H9 (cell line): ENCODE data around the gene CLIC3. TPM values are rescaled to one million over a fixed set of nuclear protein-coding genes. Genes with fewer than 3 reads are reported as not detected.

Source experiments
- DNase-seq: peaks from one replicate; pipeline ENCODE4 v3.0.0-alpha.2; 2017
- H2AFZ ChIP-seq: one replicate; pipeline ENCODE4 v1.6.1; 2013; ENCODE audit warnings: mild to moderate bottlenecking, low read length, control low read depth, moderate library complexity
- H2AK5ac ChIP-seq: 2 replicates; pipeline ENCODE4 v1.6.1; 2013; ENCODE audit warnings: low read length, control low read depth, mixed read lengths; ENCODE audit not compliant: insufficient read length
- H2BK120ac ChIP-seq: one replicate; pipeline ENCODE4 v1.6.1; 2013; ENCODE audit warnings: low read depth, mild to moderate bottlenecking, low read length, control low read depth, inconsistent platforms; ENCODE audit not compliant: poor library complexity, severe bottlenecking
- H2BK12ac ChIP-seq: 2 replicates; pipeline ENCODE4 v1.6.1; 2013; ENCODE audit warnings: low read length, control low read depth, mixed read lengths, low read depth; ENCODE audit not compliant: insufficient read length
- H2BK15ac ChIP-seq: 2 replicates; pipeline ENCODE4 v1.6.1; 2013; ENCODE audit warnings: low read depth, low read length, control low read depth
- H2BK20ac ChIP-seq: one replicate; pipeline ENCODE4 v1.6.1; 2013; ENCODE audit warnings: low read depth, mild to moderate bottlenecking, low read length, control low read depth, inconsistent platforms; ENCODE audit not compliant: poor library complexity, severe bottlenecking
- H2BK5ac ChIP-seq: 2 replicates; pipeline ENCODE4 v1.6.1; 2013; ENCODE audit warnings: low read length, control low read depth, mixed read lengths; ENCODE audit not compliant: insufficient read length
- H3K14ac ChIP-seq: 2 replicates; pipeline ENCODE4 v1.6.1; 2013; ENCODE audit warnings: low read length, control low read depth; ENCODE audit not compliant: insufficient read depth
- H3K18ac ChIP-seq: 2 replicates; pipeline ENCODE4 v1.6.1; 2013; ENCODE audit warnings: low read depth, mild to moderate bottlenecking, mixed read lengths, low read length, control low read depth; ENCODE audit not compliant: insufficient read length
- H3K23ac ChIP-seq: 2 replicates; pipeline ENCODE4 v1.6.1; 2013; ENCODE audit warnings: low read length, control low read depth, mixed read lengths, low read depth; ENCODE audit not compliant: insufficient read length
- H3K23me2 ChIP-seq: 2 replicates; pipeline ENCODE4 v1.6.1; 2013; ENCODE audit warnings: low read depth, mild to moderate bottlenecking, mixed read lengths, low read length, control low read depth; ENCODE audit not compliant: insufficient read length, poor library complexity, severe bottlenecking
- H3K27ac ChIP-seq: 2 replicates; pipeline ENCODE4 v1.5.1; 2013; ENCODE audit warnings: low read length, control low read depth, mixed read lengths, low read depth; ENCODE audit not compliant: insufficient read length
- H3K27me3 ChIP-seq: 2 replicates; pipeline ENCODE4 v1.6.1; 2013; ENCODE audit warnings: low read length, control low read depth, inconsistent platforms; ENCODE audit not compliant: insufficient read depth
- H3K4ac ChIP-seq: 2 replicates; pipeline ENCODE4 v1.6.1; 2013; ENCODE audit warnings: low read depth, mild to moderate bottlenecking, control low read depth, inconsistent platforms, low read length, moderate library complexity
- H3K4me1 ChIP-seq: 2 replicates; pipeline ENCODE4 v1.6.1; 2013; ENCODE audit warnings: low read length, control low read depth, inconsistent platforms; ENCODE audit not compliant: insufficient read depth
- H3K4me2 ChIP-seq: 2 replicates; pipeline ENCODE4 v1.6.1; 2013; ENCODE audit warnings: low read length, control low read depth, mixed read lengths; ENCODE audit not compliant: insufficient read length, insufficient read depth
- H3K56ac ChIP-seq: 2 replicates; pipeline ENCODE4 v1.6.1; 2013; ENCODE audit warnings: low read depth, mild to moderate bottlenecking, mixed read lengths, low read length, control low read depth; ENCODE audit not compliant: insufficient read length
- H3K79me1 ChIP-seq: 2 replicates; pipeline ENCODE4 v1.6.1; 2013; ENCODE audit warnings: low read depth, mild to moderate bottlenecking, moderate library complexity, low read length, control low read depth, inconsistent platforms; ENCODE audit not compliant: insufficient read depth, poor library complexity, severe bottlenecking
- H3K79me2 ChIP-seq: 2 replicates; pipeline ENCODE4 v1.6.1; 2013; ENCODE audit warnings: low read length, control low read depth, inconsistent platforms; ENCODE audit not compliant: insufficient read depth
- H3K9ac ChIP-seq: 2 replicates; pipeline ENCODE4 v1.6.1; 2013; ENCODE audit warnings: low read length, control low read depth, mixed read lengths; ENCODE audit not compliant: insufficient read length; ENCODE audit errors: extremely low read depth
- H3K9me3 ChIP-seq: one replicate; pipeline ENCODE4 v1.6.1; 2013; ENCODE audit warnings: low read depth, low read length, inconsistent platforms; ENCODE audit not compliant: control insufficient read depth
- H3T11ph ChIP-seq: one replicate; pipeline ENCODE4 v1.6.1; 2013; ENCODE audit warnings: mild to moderate bottlenecking, low read length, control low read depth, inconsistent platforms
- H4K20me1 ChIP-seq: one replicate; pipeline ENCODE4 v1.6.1; 2013; ENCODE audit not compliant: control insufficient read depth, insufficient read length, insufficient read depth
- H4K5ac ChIP-seq: 2 replicates; pipeline ENCODE4 v1.6.1; 2013; ENCODE audit warnings: low read depth, mild to moderate bottlenecking, mixed read lengths, low read length, control low read depth; ENCODE audit not compliant: insufficient read length
- H4K8ac ChIP-seq: replicated peaks from 2 replicates; pipeline ENCODE4 v1.6.1; 2013; ENCODE audit warnings: low read length, control low read depth, mixed read lengths, low read depth; ENCODE audit not compliant: insufficient read length
- H4K91ac ChIP-seq: 2 replicates; pipeline ENCODE4 v1.6.1; 2013; ENCODE audit warnings: low read depth, mild to moderate bottlenecking, moderate library complexity, mixed read lengths, low read length, control low read depth; ENCODE audit not compliant: insufficient read length
- H3K27ac Mint-ChIP-seq, 3 experiments: 2 replicates in 2 of 3; 3 replicates in 1 of 3; pipeline ENCODE4 v1.8.0; 2020 to 2021; ENCODE audit warnings: mixed read lengths in 3 of 3, mild to moderate bottlenecking in 1 of 3, moderate library complexity in 1 of 3
- H3K27me3 Mint-ChIP-seq: 2 replicates; pipeline ENCODE4 v1.8.0; 2021; ENCODE audit warnings: low read depth, mild to moderate bottlenecking, moderate library complexity, mixed read lengths
- H3K36me3 Mint-ChIP-seq, 3 experiments: 2 replicates in 2 of 3; 3 replicates in 1 of 3; pipeline ENCODE4 v1.8.0; 2020 to 2021; ENCODE audit warnings: low read depth in 3 of 3, mixed read lengths in 3 of 3; ENCODE audit not compliant: insufficient read depth in 1 of 3
- H3K4me1 Mint-ChIP-seq, 2 experiments: 2 replicates each; pipeline ENCODE4 v1.8.0; 2020; ENCODE audit warnings: mixed read lengths in 2 of 2
- H3K4me3 Mint-ChIP-seq, 2 experiments: 2 replicates in 1 of 2; 3 replicates in 1 of 2; pipeline ENCODE4 v1.8.0; 2020 to 2021; ENCODE audit warnings: mild to moderate bottlenecking in 2 of 2, mixed read lengths in 2 of 2, moderate library complexity in 1 of 2
- H3K9me3 Mint-ChIP-seq, 2 experiments: 2 replicates in 1 of 2; 3 replicates in 1 of 2; pipeline ENCODE4 v1.8.0; 2020; ENCODE audit warnings: mild to moderate bottlenecking in 2 of 2, mixed read lengths in 2 of 2, moderate library complexity in 1 of 2
- WGBS: extraction: QIAGEN DNeasy Blood & Tissue Kit; methylation state at CpG from one replicate; pipeline ENCODE4 v1.1.7; 2013; ENCODE audit warnings: missing lambda C conversion rate, low lambda C conversion rate, mixed read lengths; ENCODE audit not compliant: insufficient read length; ENCODE audit errors: extremely low coverage; 5-methylcytosine and 5-hydroxymethylcytosine counted together
- total RNA-seq: library from RNA; stranded (reverse); gene quantifications from 2 replicates; pipeline ENCODE4 v1.2.1, GENCODE V29; 2021
- TF ChIP-seq, protein P1 (sequence below): fragments of 200-600 bp; sonication (generic); conservative IDR thresholded peaks from 3 replicates; pipeline ENCODE4 v1.8.0; 2021; ENCODE audit warnings: antibody characterized with exemption, mild to moderate bottlenecking

CLIC3 gene
- total RNA-seq, 1 experiment from 2014 or later: 0.31 TPM

DNA sequence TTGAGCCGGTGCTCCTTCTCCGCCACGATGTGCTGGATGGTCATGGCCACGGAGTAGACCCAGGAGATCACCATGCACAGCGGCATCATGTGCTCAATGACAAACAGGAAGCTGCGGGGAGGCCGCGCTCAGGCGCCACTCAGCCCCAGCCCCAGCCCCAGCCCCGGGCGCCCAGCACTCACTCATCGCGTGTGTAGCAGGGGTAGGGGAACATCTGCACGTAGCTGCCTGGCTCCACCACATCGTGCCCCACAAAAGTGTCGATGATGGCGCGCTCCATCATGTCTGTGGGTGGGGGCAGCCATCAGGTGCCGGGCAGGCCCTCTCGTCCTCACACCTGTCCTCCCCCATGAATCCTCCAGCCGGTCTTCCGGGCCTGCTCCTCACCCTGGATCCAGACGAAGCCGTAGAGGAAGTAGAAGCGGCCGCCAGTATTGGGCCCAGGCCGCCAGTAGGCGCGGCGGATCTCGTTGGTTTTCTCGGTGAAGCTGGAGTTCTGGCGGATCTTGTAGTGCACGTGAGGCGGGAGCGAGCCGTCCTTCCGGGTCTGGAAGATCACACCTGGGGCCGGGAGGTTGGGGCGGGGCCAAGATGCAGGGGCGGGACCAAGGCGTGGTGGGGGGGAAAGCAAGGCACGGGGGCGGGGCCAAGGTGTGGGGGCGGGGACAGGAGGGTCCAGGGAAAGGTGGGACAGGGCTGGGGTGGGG, 21.6 kb upstream of the CLIC3 start:
- H3K4me3 Mint-ChIP-seq: no peak overlapping the region
- no peaks in the 10 kb centered on the region for H3K27me3 Mint-ChIP-seq
- Histone ChIP-seq H3K4me1 (no peaks in the 10 kb centered on the region), H3K9ac (no peak overlapping the region), H3K27me3 (no peaks in the 10 kb centered on the region), H3K4ac (no peak overlapping the region), H2AFZ (no peak overlapping the region), H3K79me2 (no peaks in the 10 kb centered on the region), H2BK120ac (no peak overlapping the region), H2BK20ac (no peak overlapping the region), H2BK15ac (no peak overlapping the region), H2AK5ac (no peak overlapping the region), H3K23ac (no peak overlapping the region), H4K5ac (no peak overlapping the region), H3K4me2 (no peak overlapping the region), H2BK12ac (no peak overlapping the region), H3K23me2 (no peaks in the 10 kb centered on the region), H4K8ac (no peak overlapping the region), H4K91ac (no peak overlapping the region), H3T11ph (no peak overlapping the region), H3K9me3 (no peaks in the 10 kb centered on the region), H3K27ac (no peak overlapping the region), H3K14ac (no peak overlapping the region), H4K20me1 (no peaks in the 10 kb centered on the region), H3K79me1 (no peaks in the 10 kb centered on the region), H3K18ac (no peak overlapping the region), H3K56ac (no peak overlapping the region), H2BK5ac (no peak overlapping the region)
- H3K4me1 Mint-ChIP-seq: peaks cover 2 to 5% of the 10 kb centered on the region in 2 experiments; a peak in 3 of 4 replicates
- TF ChIP-seq, protein P1, sequence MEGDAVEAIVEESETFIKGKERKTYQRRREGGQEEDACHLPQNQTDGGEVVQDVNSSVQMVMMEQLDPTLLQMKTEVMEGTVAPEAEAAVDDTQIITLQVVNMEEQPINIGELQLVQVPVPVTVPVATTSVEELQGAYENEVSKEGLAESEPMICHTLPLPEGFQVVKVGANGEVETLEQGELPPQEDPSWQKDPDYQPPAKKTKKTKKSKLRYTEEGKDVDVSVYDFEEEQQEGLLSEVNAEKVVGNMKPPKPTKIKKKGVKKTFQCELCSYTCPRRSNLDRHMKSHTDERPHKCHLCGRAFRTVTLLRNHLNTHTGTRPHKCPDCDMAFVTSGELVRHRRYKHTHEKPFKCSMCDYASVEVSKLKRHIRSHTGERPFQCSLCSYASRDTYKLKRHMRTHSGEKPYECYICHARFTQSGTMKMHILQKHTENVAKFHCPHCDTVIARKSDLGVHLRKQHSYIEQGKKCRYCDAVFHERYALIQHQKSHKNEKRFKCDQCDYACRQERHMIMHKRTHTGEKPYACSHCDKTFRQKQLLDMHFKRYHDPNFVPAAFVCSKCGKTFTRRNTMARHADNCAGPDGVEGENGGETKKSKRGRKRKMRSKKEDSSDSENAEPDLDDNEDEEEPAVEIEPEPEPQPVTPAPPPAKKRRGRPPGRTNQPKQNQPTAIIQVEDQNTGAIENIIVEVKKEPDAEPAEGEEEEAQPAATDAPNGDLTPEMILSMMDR: no peak
- no peaks in the 10 kb centered on the region for H3K9me3 Mint-ChIP-seq
- peaks cover 4 to 13% (median 6%) of the 10 kb centered on the region in 3 experiments; a peak in 4 of 7 replicates for H3K36me3 Mint-ChIP-seq
- DNase-seq: peak; percentile 61
- H3K27ac Mint-ChIP-seq: no peak overlapping the region
- WGBS: no CpG with 5 or more reads among the region's 45 CpGs
